Stomach smooth muscle (tissue), 2 donors: Measurements from ENCODE around the gene CGB3.
"Not testable (repeated sequence)": the region's sequence is repeated elsewhere in the genome, so short reads cannot be mapped to it uniquely, and the experiment has no call there.

Experiments used
- H3K27ac ChIP-seq: one replicate; pipeline ENCODE4 v1.7.0; 2013; ENCODE audit warnings: mild to moderate bottlenecking, low read length, inconsistent platforms
- H3K27me3 ChIP-seq, 2 donors: one replicate each; pipeline ENCODE4 v1.7.0; 2013; ENCODE audit warnings: low read length in 2 of 2; ENCODE audit not compliant: insufficient read depth in 2 of 2, control insufficient read depth in 1 of 2
- H3K36me3 ChIP-seq, 2 donors: one replicate each; pipeline ENCODE4 v1.7.0; 2013; ENCODE audit warnings: low read length in 2 of 2; ENCODE audit not compliant: control insufficient read depth in 2 of 2, insufficient read depth in 2 of 2
- H3K4me1 ChIP-seq: one replicate; pipeline ENCODE4 v1.7.0; 2013; ENCODE audit warnings: low read length; ENCODE audit not compliant: control insufficient read depth, insufficient read depth
- H3K4me3 ChIP-seq, 2 donors: one replicate each; pipeline ENCODE4 v1.7.0; 2013; ENCODE audit warnings: low read length in 2 of 2
- H3K9ac ChIP-seq, 2 donors: one replicate each; pipeline ENCODE4 v1.7.0; 2013; ENCODE audit warnings: low read length in 2 of 2, mild to moderate bottlenecking in 1 of 2
- H3K9me3 ChIP-seq, 2 donors: one replicate each; pipeline ENCODE4 v1.7.0; 2013; ENCODE audit warnings: low read length in 2 of 2; ENCODE audit not compliant: control insufficient read depth in 2 of 2
- donor health status: healthy.
- donor health status: Pancreatic carcinoma.

Gene CGB3

GRCh38 chr19:49042177-49042576, 18.0 kb upstream of the CGB3 start:
- Histone ChIP-seq H3K9ac (no peak overlapping the region), H3K27me3 (no peaks in the 10 kb centered on the region), H3K4me1 (no peaks in the 10 kb centered on the region), H3K36me3 (no peaks in the 10 kb centered on the region), H3K9me3 (no peaks in the 10 kb centered on the region), H3K4me3 (no peak overlapping the region), H3K27ac (no peak overlapping the region)

GRCh38 chr19:49039736-49040135, 15.6 kb upstream of the CGB3 start:
- not testable (repeated sequence) for H3K4me1 ChIP-seq, H3K27ac ChIP-seq

GRCh38 chr19:49038557-49039276, 14.6 kb upstream of the CGB3 start:
- H3K9me3 ChIP-seq, H3K4me1 ChIP-seq, H3K36me3 ChIP-seq, H3K27ac ChIP-seq, H3K9ac ChIP-seq, H3K4me3 ChIP-seq, H3K27me3 ChIP-seq: not testable (repeated sequence)

More at GRCh38 chr19:49039736-49040135, 15.6 kb upstream of the CGB3 start:
- not testable (repeated sequence) for H3K36me3 ChIP-seq, H3K4me3 ChIP-seq, H3K9me3 ChIP-seq, H3K27me3 ChIP-seq, H3K9ac ChIP-seq

GRCh38 chr19:49038111-49038510, 14.0 kb upstream of the CGB3 start:
- H3K27ac ChIP-seq, H3K36me3 ChIP-seq, H3K4me1 ChIP-seq, H3K4me3 ChIP-seq, H3K9me3 ChIP-seq, H3K27me3 ChIP-seq, H3K9ac ChIP-seq: not testable (repeated sequence)

- not testable (repeated sequence) for H3K27me3 ChIP-seq, H3K4me1 ChIP-seq, H3K4me3 ChIP-seq, H3K9ac ChIP-seq, H3K36me3 ChIP-seq, H3K27ac ChIP-seq, H3K9me3 ChIP-seq
Measured at GRCh38 chr19:49036815-49037214, 12.7 kb upstream of the CGB3 start, which contains the start of gene CGB1. TSS of gene CGB1 (minus strand) at chr19:49036895. CDS start at chr19:49036711, 184 bp downstream.

- not testable (repeated sequence) for H3K4me3 ChIP-seq, H3K9ac ChIP-seq, H3K36me3 ChIP-seq, H3K9me3 ChIP-seq, H3K27ac ChIP-seq, H3K27me3 ChIP-seq, H3K4me1 ChIP-seq
Measured at GRCh38 chr19:49031642-49032301, 7.6 kb upstream of the CGB3 start, which contains the start of gene CGB2. TSS of gene CGB2 (plus strand) at chr19:49031890. CDS start at chr19:49032096, 206 bp downstream.

- not testable (repeated sequence) for H3K9ac ChIP-seq, H3K9me3 ChIP-seq, H3K4me3 ChIP-seq, H3K27ac ChIP-seq, H3K4me1 ChIP-seq, H3K27me3 ChIP-seq, H3K36me3 ChIP-seq
Measured at GRCh38 chr19:49030323-49030722, 6.2 kb upstream of the CGB3 start.

GRCh38 chr19:49029749-49030148, 5.6 kb upstream of the CGB3 start:
- not testable (repeated sequence) for H3K27ac ChIP-seq

GRCh38 chr19:49028686-49029085, 4.6 kb upstream of the CGB3 start:
- H3K27ac ChIP-seq, H3K36me3 ChIP-seq, H3K4me3 ChIP-seq, H3K9ac ChIP-seq, H3K9me3 ChIP-seq, H3K4me1 ChIP-seq, H3K27me3 ChIP-seq: not testable (repeated sequence)

More at GRCh38 chr19:49029749-49030148, 5.6 kb upstream of the CGB3 start:
- H3K36me3 ChIP-seq, H3K9ac ChIP-seq, H3K4me1 ChIP-seq, H3K27me3 ChIP-seq, H3K4me3 ChIP-seq, H3K9me3 ChIP-seq: not testable (repeated sequence)

- H3K9me3 ChIP-seq, H3K36me3 ChIP-seq, H3K4me3 ChIP-seq, H3K27me3 ChIP-seq, H3K9ac ChIP-seq, H3K4me1 ChIP-seq, H3K27ac ChIP-seq: not testable (repeated sequence)
Measured at GRCh38 chr19:49025599-49025998, 1.5 kb upstream of the CGB3 start.

GRCh38 chr19:49025088-49025487, 955 bp upstream of the CGB3 start:
- H3K27me3 ChIP-seq, H3K36me3 ChIP-seq, H3K4me3 ChIP-seq, H3K27ac ChIP-seq, H3K9ac ChIP-seq, H3K4me1 ChIP-seq, H3K9me3 ChIP-seq: not testable (repeated sequence)
